Jurkat, Clone E6-1 (cell line): ENCODE results near the gene AUTS2.
"Not testable (repeated sequence)": the region's sequence is repeated elsewhere in the genome, so short reads cannot be mapped to it uniquely, and the experiment has no call there.

Experiments
- DNase-seq: peaks from one replicate; pipeline ENCODE4 v3.0.0-alpha.2; 2011; ENCODE audit warnings: low read depth, low spot score
- H3K4me3 ChIP-seq: 2 replicates; pipeline ENCODE4 v1.5.1; 2011; ENCODE audit warnings: mild to moderate bottlenecking, low read length, control low read depth, moderate library complexity

AUTS2 gene

GRCh38 chr7:70723339-70723738 lies 1125.1 kb downstream of the AUTS2 start:
- no peak overlapping the region for H3K4me3 ChIP-seq
- no peak for DNase-seq

GRCh38 chr7:70725448-70725847 lies 1127.2 kb downstream of the AUTS2 start:
- no peak for DNase-seq

GRCh38 chr7:70726294-70726693 lies 1128.0 kb downstream of the AUTS2 start:
- DNase-seq: no peak
- no peak overlapping the region for H3K4me3 ChIP-seq

More at GRCh38 chr7:70725448-70725847, 1127.2 kb downstream of the AUTS2 start:
- H3K4me3 ChIP-seq: no peak overlapping the region

- H3K4me3 ChIP-seq: no peak overlapping the region
- DNase-seq: no peak
Measured at GRCh38 chr7:70726951-70727378, 1128.7 kb downstream of the AUTS2 start.

- DNase-seq: no peak
- H3K4me3 ChIP-seq: no peak overlapping the region
Measured at GRCh38 chr7:70727861-70728260, 1129.6 kb downstream of the AUTS2 start.

GRCh38 chr7:70728872-70729552 lies 1130.7 kb downstream of the AUTS2 start:
- H3K4me3 ChIP-seq: no peak overlapping the region
- no peak for DNase-seq

- not testable (repeated sequence) for DNase-seq, H3K4me3 ChIP-seq
Measured at GRCh38 chr7:70729553-70730157, 1131.4 kb downstream of the AUTS2 start.

GRCh38 chr7:70730451-70731110 lies 1132.3 kb downstream of the AUTS2 start:
- no peak for DNase-seq
- no peak overlapping the region for H3K4me3 ChIP-seq

- DNase-seq: no peak
Measured at GRCh38 chr7:70733090-70733489, 1134.8 kb downstream of the AUTS2 start.

GRCh38 chr7:70734411-70734810 lies 1136.1 kb downstream of the AUTS2 start:
- no peak for DNase-seq
- H3K4me3 ChIP-seq: no peak overlapping the region

More at GRCh38 chr7:70733090-70733489, 1134.8 kb downstream of the AUTS2 start:
- H3K4me3 ChIP-seq: no peak overlapping the region

- H3K4me3 ChIP-seq: no peak overlapping the region
Measured at GRCh38 chr7:70735313-70735712, 1137.0 kb downstream of the AUTS2 start.

GRCh38 chr7:70736715-70737460 lies 1138.6 kb downstream of the AUTS2 start:
- H3K4me3 ChIP-seq: no peak overlapping the region
- no peak for DNase-seq

More at GRCh38 chr7:70735313-70735712, 1137.0 kb downstream of the AUTS2 start:
- no peak for DNase-seq

- no peak for DNase-seq
Measured at GRCh38 chr7:70738151-70738885, 1140.0 kb downstream of the AUTS2 start.

GRCh38 chr7:70739646-70740210 lies 1141.5 kb downstream of the AUTS2 start:
- no peak for DNase-seq
- H3K4me3 ChIP-seq: no peak overlapping the region

More at GRCh38 chr7:70738151-70738885, 1140.0 kb downstream of the AUTS2 start:
- H3K4me3 ChIP-seq: no peak overlapping the region

- no peak for DNase-seq
- no peak overlapping the region for H3K4me3 ChIP-seq
Measured at GRCh38 chr7:70741666-70742065, 1143.4 kb downstream of the AUTS2 start.

GRCh38 chr7:70743531-70744325 lies 1145.5 kb downstream of the AUTS2 start:
- no peak overlapping the region for H3K4me3 ChIP-seq
- DNase-seq: peak; percentile 54

GRCh38 chr7:70744492-70744891 lies 1146.2 kb downstream of the AUTS2 start:
- H3K4me3 ChIP-seq: no peak overlapping the region

GRCh38 chr7:70749831-70750230 lies 1151.6 kb downstream of the AUTS2 start:
- no peak for DNase-seq
- H3K4me3 ChIP-seq: no peak overlapping the region

More at GRCh38 chr7:70744492-70744891, 1146.2 kb downstream of the AUTS2 start:
- DNase-seq: no peak
